ENCODE results near the gene EIF4G3.

- TF ChIP-seq CTCF (IDR thresholded peaks at IDR 0.05; ENCODE audit: low read depth, low read length, poor library complexity, severe bottlenecking) (no peak), EZH2phosphoT487 (IDR thresholded peaks at IDR 0.05; ENCODE audit: borderline replicate concordance, low read length) (no peak)
These were observed 27.3 kb downstream of the EIF4G3 start for GRCh38 chr1:21149430-21149854.
